ENCODE measurements around the gene GPR142.

GPR142 gene

DNA sequence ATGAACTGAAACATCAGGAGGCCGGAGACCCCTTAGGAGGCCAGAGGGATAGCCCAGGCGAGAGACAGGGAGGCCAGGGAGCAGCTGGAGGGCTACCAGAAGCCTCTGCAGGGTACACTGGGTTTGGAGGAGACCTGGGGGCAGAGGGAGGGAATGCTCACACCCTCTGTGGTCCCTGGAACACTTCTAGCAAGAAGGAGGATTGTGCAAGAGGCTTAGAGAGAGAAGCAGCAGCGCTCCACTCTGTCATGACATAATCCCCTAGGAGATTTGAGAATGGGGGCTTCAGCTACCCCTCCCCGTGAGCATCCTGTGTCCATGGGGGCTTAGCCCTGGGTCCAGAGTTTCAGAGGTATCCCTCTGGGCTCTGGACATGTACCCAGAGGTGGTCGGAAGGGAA is 15.8 kb downstream of the GPR142 start:
- Histone ChIP-seq H3K4me2 (ENCODE audit: low read depth, low read length, poor library complexity, severe bottlenecking) (no peak overlapping the region), H3K4me3 (ENCODE audit: low read length, poor library complexity, severe bottlenecking) (no peak overlapping the region), H3K4me1 (ENCODE audit: insufficient read depth, low read length, poor library complexity, severe bottlenecking) (peaks cover 12% of the 10 kb centered on the region)

GRCh38 chr17:74385201-74385600 is 17.9 kb downstream of the GPR142 start:
- Histone ChIP-seq H3K79me2 (ENCODE audit: insufficient read depth, low read length) (no peaks in the 10 kb centered on the region), H3K36me3 (ENCODE audit: insufficient read depth, low read length) (no peaks in the 10 kb centered on the region), H3K4me2 (ENCODE audit: low read depth, low read length, poor library complexity, severe bottlenecking) (no peak overlapping the region), H3K4me1 (ENCODE audit: insufficient read depth, low read length, poor library complexity, severe bottlenecking) (peaks cover 4% of the 10 kb centered on the region), H3F3A (ENCODE audit: low read depth) (no peaks in the 10 kb centered on the region), H2AFZ (ENCODE audit: low read length) (no peak overlapping the region), H3K9ac (ENCODE audit: low read depth, low read length, poor library complexity, severe bottlenecking) (no peak overlapping the region), H4K20me1 (ENCODE audit: insufficient read depth, low read length, poor library complexity, severe bottlenecking) (no peaks in the 10 kb centered on the region), H3K9me3 (ENCODE audit: insufficient read depth, low read depth, low read length) (no peaks in the 10 kb centered on the region), H3K27me3 (ENCODE audit: insufficient read depth, low read length, poor library complexity, severe bottlenecking) (no peaks in the 10 kb centered on the region), H3K9me2 (replicated peaks; ENCODE audit: low read depth, low read length) (no peaks in the 10 kb centered on the region), H3K4me3 (ENCODE audit: low read length, poor library complexity, severe bottlenecking) (no peak overlapping the region)
- TF ChIP-seq CTCF (conservative IDR thresholded peaks at IDR 0.05; ENCODE audit: low read length), result no peak

More for the DNA sequence above, 15.8 kb downstream of the GPR142 start:
- Histone ChIP-seq H3K9me2 (replicated peaks; ENCODE audit: low read depth, low read length) (no peaks in the 10 kb centered on the region), H3K9me3 (ENCODE audit: insufficient read depth, low read depth, low read length) (no peaks in the 10 kb centered on the region), H3K36me3 (ENCODE audit: insufficient read depth, low read length) (no peaks in the 10 kb centered on the region), H3K9ac (ENCODE audit: low read depth, low read length, poor library complexity, severe bottlenecking) (no peak overlapping the region), H4K20me1 (ENCODE audit: insufficient read depth, low read length, poor library complexity, severe bottlenecking) (no peaks in the 10 kb centered on the region), H3F3A (ENCODE audit: low read depth) (no peaks in the 10 kb centered on the region), H3K79me2 (ENCODE audit: insufficient read depth, low read length) (no peaks in the 10 kb centered on the region), H2AFZ (ENCODE audit: low read length) (no peak overlapping the region), H3K27me3 (ENCODE audit: insufficient read depth, low read length, poor library complexity, severe bottlenecking) (no peaks in the 10 kb centered on the region)
- TF ChIP-seq EZH2phosphoT487 (IDR thresholded peaks at IDR 0.05; ENCODE audit: borderline replicate concordance) (no peak), CTCF (conservative IDR thresholded peaks at IDR 0.05; ENCODE audit: low read length) (no peak)

DNA sequence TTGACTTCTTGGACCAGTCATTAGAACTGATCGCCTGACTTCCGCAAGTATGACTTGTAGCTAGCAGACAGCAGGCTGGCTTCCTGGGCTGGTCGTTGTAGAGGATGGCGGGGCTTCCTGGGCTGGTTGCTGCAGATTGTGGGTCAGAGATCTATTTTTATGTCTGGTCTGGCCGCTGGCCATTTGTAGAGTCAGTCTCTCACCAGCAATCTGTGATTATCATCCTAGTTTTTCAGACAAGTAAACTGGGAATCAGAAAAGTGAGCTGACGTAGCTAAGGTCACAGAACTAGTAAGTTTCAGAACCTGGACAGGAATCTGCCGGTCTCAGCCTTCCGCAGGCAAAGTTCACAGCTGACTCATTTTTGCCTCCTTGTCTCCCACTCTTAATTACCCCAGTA is 19.1 kb downstream of the GPR142 start:
- H3K4me2 ChIP-seq (ENCODE audit: low read depth, low read length, poor library complexity, severe bottlenecking), result no peak overlapping the region
- H3K9ac ChIP-seq (ENCODE audit: low read depth, low read length, poor library complexity, severe bottlenecking), result no peak overlapping the region
- no peaks in the 10 kb centered on the region for H3K4me1 ChIP-seq (ENCODE audit: insufficient read depth, low read length, poor library complexity, severe bottlenecking)
- H3K9me2 ChIP-seq (replicated peaks; ENCODE audit: low read depth, low read length), result no peaks in the 10 kb centered on the region
- no peak overlapping the region for H2AFZ ChIP-seq (ENCODE audit: low read length)
- no peaks in the 10 kb centered on the region for H4K20me1 ChIP-seq (ENCODE audit: insufficient read depth, low read length, poor library complexity, severe bottlenecking)
- no peaks in the 10 kb centered on the region for H3F3A ChIP-seq (ENCODE audit: low read depth)
- no peaks in the 10 kb centered on the region for H3K27me3 ChIP-seq (ENCODE audit: insufficient read depth, low read length, poor library complexity, severe bottlenecking)
- TF ChIP-seq EZH2phosphoT487 (IDR thresholded peaks at IDR 0.05; ENCODE audit: borderline replicate concordance), result no peak
- no peak for TF ChIP-seq CTCF (conservative IDR thresholded peaks at IDR 0.05; ENCODE audit: low read length)
- no peaks in the 10 kb centered on the region for H3K9me3 ChIP-seq (ENCODE audit: insufficient read depth, low read depth, low read length)
- H3K36me3 ChIP-seq (ENCODE audit: insufficient read depth, low read length), result no peaks in the 10 kb centered on the region
- no peaks in the 10 kb centered on the region for H3K79me2 ChIP-seq (ENCODE audit: insufficient read depth, low read length)
- H3K4me3 ChIP-seq (ENCODE audit: low read length, poor library complexity, severe bottlenecking), result no peak overlapping the region
